H1 (cell line): ENCODE results near the gene DHRS3. TPM values are rescaled to one million over a fixed set of nuclear protein-coding genes. Genes with fewer than 3 reads are reported as not detected.

Experiments
- CTCF ChIA-PET: fragments of 300-600 bp; sonication (Branson Sonifier 250); formaldehyde crosslinking; loops from one replicate; lab custom pipeline; 2021; ENCODE audit not compliant: partially characterized antibody; lab: Charles Lee
- POLR2A ChIA-PET: fragments of 300-600 bp; sonication (Branson Sonifier 250); formaldehyde crosslinking; loops from one replicate; lab custom pipeline; 2021; ENCODE audit warnings: inconsistent platforms; ENCODE audit not compliant: partially characterized antibody; lab: Charles Lee
- DNase-seq, 2 experiments: peaks; one replicate each; pipeline versions ENCODE4 v3.0.0 to v3.0.0-alpha.2; 2010 to 2022; ENCODE audit warnings: low spot score in 2 of 2, low read depth in 1 of 2, mixed read lengths in 1 of 2
- FAIRE-seq: peaks from 2 replicates; lab custom pipeline; 2011; peaks lifted over from hg19 to GRCh38; lab: Jason Lieb, UNC
- H2AFZ ChIP-seq: 2 replicates; pipeline ENCODE4 v1.8.1; 2012; ENCODE audit warnings: low read length, inconsistent platforms
- H2AK5ac ChIP-seq: 2 replicates; pipeline ENCODE4 v1.6.1; 2013; ENCODE audit warnings: low read depth, low read length
- H2BK120ac ChIP-seq: replicated peaks from 2 replicates; pipeline ENCODE3; 2013; ENCODE audit warnings: low read depth, low read length, inconsistent platforms
- H2BK12ac ChIP-seq: 2 replicates; pipeline ENCODE4 v1.6.1; 2013; ENCODE audit warnings: low read depth, low read length
- H2BK15ac ChIP-seq: 2 replicates; pipeline ENCODE4 v1.6.1; 2013; ENCODE audit warnings: low read length
- H2BK20ac ChIP-seq: 2 replicates; pipeline ENCODE4 v1.6.1; 2013; ENCODE audit warnings: low read length
- H2BK5ac ChIP-seq: 2 replicates; pipeline ENCODE4 v1.6.1; 2013; ENCODE audit warnings: low read depth, low read length
- H3K14ac ChIP-seq: 2 replicates; pipeline ENCODE4 v1.6.1; 2013; ENCODE audit warnings: inconsistent platforms; ENCODE audit not compliant: insufficient read length
- H3K18ac ChIP-seq: 2 replicates; pipeline ENCODE4 v1.6.1; 2013; ENCODE audit warnings: low read length; ENCODE audit errors: extremely low read depth
- H3K23ac ChIP-seq: 2 replicates; pipeline ENCODE4 v1.6.1; 2013; ENCODE audit warnings: inconsistent platforms; ENCODE audit not compliant: insufficient read length
- H3K23me2 ChIP-seq: 2 replicates; pipeline ENCODE4 v1.6.1; 2013; ENCODE audit warnings: low read depth, low read length
- H3K27ac ChIP-seq: 2 replicates; pipeline ENCODE4 v1.6.1; 2011; ENCODE audit warnings: low read depth, low read length, inconsistent platforms
- H3K27me3 ChIP-seq, 4 experiments: replicated peaks in 1 of 4; 1 replicate in 1 of 4; 2 replicates in 3 of 4; pipeline versions ENCODE4 v1.6.1 to v1.8.1; 2011 to 2013; ENCODE audit warnings: low read length in 3 of 4, mild to moderate bottlenecking in 3 of 4, inconsistent platforms in 2 of 4, mixed read lengths in 2 of 4, moderate library complexity in 1 of 4; ENCODE audit not compliant: control insufficient read depth in 3 of 4, insufficient read depth in 3 of 4; ENCODE audit errors: extremely low read depth in 1 of 4
- H3K36me3 ChIP-seq, 4 experiments: 2 replicates each; pipeline versions ENCODE4 v1.6.1 to v1.8.1; 2011 to 2013; ENCODE audit warnings: mild to moderate bottlenecking in 4 of 4, low read length in 3 of 4, moderate library complexity in 2 of 4, control low read depth in 1 of 4, inconsistent platforms in 1 of 4; ENCODE audit not compliant: insufficient read depth in 4 of 4, control insufficient read depth in 2 of 4
- H3K4ac ChIP-seq: replicated peaks from 2 replicates; pipeline ENCODE3; 2013; ENCODE audit warnings: low read length, low read depth, mixed read lengths, inconsistent platforms; ENCODE audit not compliant: insufficient read length
- H3K4me1 ChIP-seq, 4 experiments: replicated peaks in 1 of 4; 1 replicate in 1 of 4; 2 replicates in 3 of 4; pipeline versions ENCODE4 v1.6.1 to v1.8.1; 2011 to 2013; ENCODE audit warnings: low read length in 3 of 4, inconsistent platforms in 2 of 4, mixed read lengths in 1 of 4; ENCODE audit not compliant: insufficient read depth in 4 of 4, control insufficient read depth in 3 of 4
- H3K4me2 ChIP-seq, 2 experiments: 2 replicates each; pipeline versions ENCODE4 v1.6.1 to v1.8.1; 2011 to 2013; ENCODE audit warnings: low read depth in 2 of 2, low read length in 2 of 2, control low read depth in 1 of 2, inconsistent platforms in 1 of 2, mild to moderate bottlenecking in 1 of 2; ENCODE audit not compliant: insufficient read depth in 1 of 2
- H3K4me3 ChIP-seq, 4 experiments: fragments of 200-600, 300-600 bp in 1 of 4; sonication (generic), shearing (Covaris generic), sonication (Bioruptor Twin) in 1 of 4; 2 replicates each; pipeline versions ENCODE4 v1.5.1 to v1.8.1; 2011 to 2016; ENCODE audit warnings: low read length in 4 of 4, low read depth in 3 of 4, control low read depth in 2 of 4, inconsistent platforms in 2 of 4, mild to moderate bottlenecking in 2 of 4, mixed read lengths in 1 of 4, moderate library complexity in 1 of 4; ENCODE audit not compliant: insufficient read depth in 2 of 4; ENCODE audit errors: extremely low read depth in 1 of 4
- H3K56ac ChIP-seq: replicated peaks from 2 replicates; pipeline ENCODE3; 2013; ENCODE audit warnings: low read depth, mild to moderate bottlenecking, mixed read lengths, low read length, inconsistent platforms; ENCODE audit not compliant: insufficient read length
- H3K79me1 ChIP-seq: 2 replicates; pipeline ENCODE4 v1.6.1; 2013; ENCODE audit warnings: low read depth, low read length, control low read depth
- H3K79me2 ChIP-seq, 2 experiments: 2 replicates each; pipeline versions ENCODE4 v1.6.1 to v1.8.1; 2012 to 2013; ENCODE audit warnings: low read length in 2 of 2, mild to moderate bottlenecking in 2 of 2, inconsistent platforms in 1 of 2; ENCODE audit not compliant: insufficient read depth in 2 of 2, control insufficient read depth in 1 of 2
- H3K9ac ChIP-seq, 4 experiments: replicated peaks in 1 of 4; 1 replicate in 1 of 4; 2 replicates in 3 of 4; pipeline versions ENCODE4 v1.6.1 to v1.8.1; 2011 to 2013; ENCODE audit warnings: low read depth in 3 of 4, low read length in 3 of 4, control low read depth in 2 of 4, mild to moderate bottlenecking in 2 of 4, moderate library complexity in 2 of 4, inconsistent platforms in 1 of 4; ENCODE audit errors: extremely low read depth in 1 of 4
- H3K9me3 ChIP-seq, 2 experiments: 2 replicates each; pipeline versions ENCODE4 v1.6.1 to v1.8.1; 2012 to 2013; ENCODE audit warnings: mild to moderate bottlenecking in 2 of 2, moderate library complexity in 2 of 2, control low read depth in 1 of 2, inconsistent platforms in 1 of 2, low read depth in 1 of 2, low read length in 1 of 2, mixed read lengths in 1 of 2; ENCODE audit not compliant: insufficient read depth in 2 of 2
- H4K20me1 ChIP-seq, 2 experiments: replicated peaks in 1 of 2; 2 replicates each; pipeline versions ENCODE3 to v1.8.1; 2011 to 2013; ENCODE audit warnings: inconsistent platforms in 2 of 2, low read length in 2 of 2, mild to moderate bottlenecking in 1 of 2; ENCODE audit not compliant: insufficient read depth in 2 of 2, control insufficient read depth in 1 of 2
- H4K5ac ChIP-seq: 2 replicates; pipeline ENCODE4 v1.6.1; 2013; ENCODE audit warnings: low read length, low read depth, mixed read lengths, inconsistent platforms; ENCODE audit not compliant: insufficient read length
- H4K8ac ChIP-seq: 2 replicates; pipeline ENCODE4 v1.8.0; 2013; ENCODE audit warnings: mild to moderate bottlenecking, moderate library complexity, low read length, inconsistent platforms; ENCODE audit not compliant: insufficient read depth; ENCODE audit errors: extremely low read depth
- H4K91ac ChIP-seq: replicated peaks from 2 replicates; pipeline ENCODE3; 2013; ENCODE audit warnings: low read length, mixed read lengths, inconsistent platforms; ENCODE audit not compliant: insufficient read length
- BACH1 ChIP-seq: IDR thresholded peaks from 2 replicates; pipeline ENCODE4 v1.6.1; 2012; ENCODE audit warnings: low read length, improper control_type of control experiment
- BRCA1 ChIP-seq: IDR thresholded peaks from 2 replicates; pipeline ENCODE4 v1.6.1; 2012; ENCODE audit warnings: low read depth, low read length, improper control_type of control experiment
- CBX5 ChIP-seq: fragments of 300-800, 300-1000 bp; sonication (generic); IDR thresholded peaks from 2 replicates; pipeline ENCODE4 v1.7.1; 2016; ENCODE audit warnings: antibody characterized with exemption, low read length, low read depth
- CHD1 ChIP-seq: IDR thresholded peaks from 2 replicates; pipeline ENCODE4 v1.6.1; 2012; ENCODE audit warnings: low read depth, low read length, improper control_type of control experiment
- E2F6 ChIP-seq: IDR thresholded peaks from 2 replicates; pipeline ENCODE4 v1.6.1; 2012; ENCODE audit warnings: inconsistent platforms
- GABPA ChIP-seq: IDR thresholded peaks from 2 replicates; pipeline ENCODE4 v1.6.1; 2011; ENCODE audit warnings: mild to moderate bottlenecking, low read length, moderate library complexity, borderline replicate concordance; ENCODE audit not compliant: insufficient read depth
- JUN ChIP-seq: IDR thresholded peaks from 2 replicates; pipeline ENCODE4 v1.6.1; 2011; ENCODE audit warnings: low read depth, mild to moderate bottlenecking, improper control_type of control experiment, low read length
- KDM5A ChIP-seq: fragments of 200-600 bp; IDR thresholded peaks from 2 replicates; pipeline ENCODE4 v1.7.1; 2012; ENCODE audit warnings: mild to moderate bottlenecking, low read length, inconsistent platforms, mixed read lengths
- RXRA ChIP-seq: IDR thresholded peaks from 2 replicates; pipeline ENCODE4 v1.6.1; 2011; ENCODE audit warnings: low read depth, mild to moderate bottlenecking, low read length, moderate library complexity; ENCODE audit not compliant: insufficient read depth
- TCF12 ChIP-seq: IDR thresholded peaks from 2 replicates; pipeline ENCODE4 v1.6.1; 2011; ENCODE audit warnings: low read depth, mild to moderate bottlenecking, low read length
- WGBS, 2 experiments: shearing (Covaris generic) in 1 of 2; methylation state at CpG; one replicate each; pipeline versions ENCODE4 v1.1.6 to v1.1.7; 2013 to 2015; ENCODE audit warnings: low lambda C conversion rate in 2 of 2, mixed read lengths in 2 of 2, inconsistent platforms in 1 of 2, low coverage in 1 of 2, missing lambda C conversion rate in 1 of 2; ENCODE audit not compliant: insufficient replicate concordance in 2 of 2, insufficient coverage in 1 of 2, insufficient read length in 1 of 2; ENCODE audit errors: extremely low coverage in 1 of 2, missing lambda C conversion rate in 1 of 2; 5-methylcytosine and 5-hydroxymethylcytosine counted together
- polyA plus RNA-seq, 7 experiments: library from polyadenylated mRNA; depleted of rRNA in 3 of 7; stranded (reverse) in 5 of 7; unstranded in 2 of 7; fragments of >200 nt in 5 of 7; fragments of 200-250 nt in 2 of 7; gene quantifications; 1 replicate in 5 of 7; 2 replicates in 1 of 7; 4 replicates in 1 of 7; pipeline versions ENCODE4 v1.2.1 to v1.2.3, GENCODE V29; 2011 to 2013; ENCODE audit warnings: missing spikeins in 2 of 7, mixed read lengths in 2 of 7
- total RNA-seq: library from RNA; stranded (reverse); fragmentation: NEBNext Ultra II Directional; extraction: Animal tissue kit (Norgen Biotek cat#: 25700); gene quantifications from 2 replicates; pipeline ENCODE4 v1.2.1, GENCODE V29; 2021

DHRS3 gene
- total and polyA plus RNA-seq, 2 of the 8 experiments (the other 6 are each of a cell fraction or from before 2014, with no cell fraction given), result 32.5 to 36.4 TPM

GRCh38 chr1:12566484-12567287, 51.3 kb downstream of the DHRS3 start:
- H3K18ac ChIP-seq, result no peak overlapping the region
- H3K4me1 ChIP-seq, result no peaks in the 10 kb centered on the region
- no peak overlapping the region for H3K23ac ChIP-seq
- no peaks in the 10 kb centered on the region for H3K79me1 ChIP-seq
- H3K9ac ChIP-seq, result no peak overlapping the region
- no peak overlapping the region for H2BK15ac ChIP-seq
- WGBS, 2 experiments, result 77% methylated on average over 8 of the region's 9 CpGs; no CpG with 5 or more reads in 1 of the 2 experiments
- H4K91ac ChIP-seq, result no peak overlapping the region
- H3K4me3 ChIP-seq, result no peak overlapping the region
- H3K23me2 ChIP-seq, result no peaks in the 10 kb centered on the region
- no peaks in the 10 kb centered on the region for H3K79me2 ChIP-seq
- no peak for FAIRE-seq
- H2BK120ac ChIP-seq, result no peak overlapping the region
- no peak overlapping the region for H3K27ac ChIP-seq
- H2AK5ac ChIP-seq, result no peak overlapping the region
- no peak overlapping the region for H4K8ac ChIP-seq
- H3K27me3 ChIP-seq, result no peaks in the 10 kb centered on the region
- no peaks in the 10 kb centered on the region for H4K20me1 ChIP-seq
- no peak for TF ChIP-seq TCF12
- no peak for TF ChIP-seq E2F6
- no peak for TF ChIP-seq BACH1
- TF ChIP-seq KDM5A, result no peak
- no peak for TF ChIP-seq RXRA
- TF ChIP-seq GABPA, result no peak
- no peak for TF ChIP-seq BRCA1
- no peak for TF ChIP-seq CHD1
- no peak for TF ChIP-seq JUN
- TF ChIP-seq CBX5, result no peak
- no peak overlapping the region for H2AFZ ChIP-seq
- H3K14ac ChIP-seq, result no peak overlapping the region
- no peak overlapping the region for H3K56ac ChIP-seq
- H3K4me2 ChIP-seq, result no peak overlapping the region
- H3K9me3 ChIP-seq, result peaks cover 12 to 13% of the 10 kb centered on the region in 2 experiments; a peak in 3 of 4 replicates
- H4K5ac ChIP-seq, result no peak overlapping the region
- H3K4ac ChIP-seq, result no peak overlapping the region
- no peak overlapping the region for H2BK5ac ChIP-seq
- POLR2A ChIA-PET, result interaction anchor here (0.9 to 2.5 kb wide), 4 partner anchors 10 to 14 kb away, joined by 4 to 6 read pairs (median 4); no protein-coding TSS in a partner anchor
- peaks cover 2 to 22% (median 9%) of the 10 kb centered on the region in 4 experiments; a peak in 4 of 8 replicates for H3K36me3 ChIP-seq
- H2BK12ac ChIP-seq, result no peak overlapping the region
- CTCF ChIA-PET, result interaction anchor here (1.2 to 2.1 kb wide), 3 partner anchors 11 to 82 kb away, joined by 3 to 5 read pairs (median 4); no protein-coding TSS in a partner anchor
- DNase-seq, result no peak
- H2BK20ac ChIP-seq, result no peak overlapping the region
